Fibroblast of lung (primary cell): ENCODE measurements around the gene PBOV1.

Source experiments
- EZH2 ChIP-seq: IDR thresholded peaks from 2 replicates; pipeline ENCODE4 v1.5.1; 2012; ENCODE audit warnings: low read length, control low read depth, mild to moderate bottlenecking; ENCODE audit errors: missing control alignments
- TF ChIP-seq, protein P1 (sequence below), 2 donors: IDR thresholded peaks in 1 of 2; conservative IDR thresholded peaks in 1 of 2; 1 replicate in 1 of 2; 2 replicates in 1 of 2; pipeline ENCODE4 v1.5.1; 2011 to 2012; ENCODE audit warnings: low read length in 2 of 2, control low read depth in 1 of 2, inconsistent platforms in 1 of 2, low read depth in 1 of 2, mild to moderate bottlenecking in 1 of 2

DNA sequence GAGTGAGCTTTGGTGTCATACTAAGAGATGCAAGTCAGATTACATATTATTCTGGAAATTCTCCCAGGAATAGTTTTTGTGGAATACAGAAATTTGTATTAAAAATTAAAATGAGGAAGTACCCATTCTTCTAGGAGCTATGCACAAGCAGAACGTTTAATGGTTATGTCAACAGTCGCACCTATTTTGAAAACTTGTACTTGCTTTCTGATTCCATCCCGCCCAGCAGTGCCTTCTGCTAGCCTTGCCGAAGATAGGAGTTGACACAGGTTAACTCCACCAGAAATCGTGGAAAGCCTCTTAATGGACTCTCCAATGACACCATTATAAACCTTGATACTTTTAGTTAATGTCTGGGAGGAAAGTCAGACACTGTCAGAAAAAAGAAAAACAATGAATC is 6.7 kb downstream of the PBOV1 start:
- TF ChIP-seq, protein P1, sequence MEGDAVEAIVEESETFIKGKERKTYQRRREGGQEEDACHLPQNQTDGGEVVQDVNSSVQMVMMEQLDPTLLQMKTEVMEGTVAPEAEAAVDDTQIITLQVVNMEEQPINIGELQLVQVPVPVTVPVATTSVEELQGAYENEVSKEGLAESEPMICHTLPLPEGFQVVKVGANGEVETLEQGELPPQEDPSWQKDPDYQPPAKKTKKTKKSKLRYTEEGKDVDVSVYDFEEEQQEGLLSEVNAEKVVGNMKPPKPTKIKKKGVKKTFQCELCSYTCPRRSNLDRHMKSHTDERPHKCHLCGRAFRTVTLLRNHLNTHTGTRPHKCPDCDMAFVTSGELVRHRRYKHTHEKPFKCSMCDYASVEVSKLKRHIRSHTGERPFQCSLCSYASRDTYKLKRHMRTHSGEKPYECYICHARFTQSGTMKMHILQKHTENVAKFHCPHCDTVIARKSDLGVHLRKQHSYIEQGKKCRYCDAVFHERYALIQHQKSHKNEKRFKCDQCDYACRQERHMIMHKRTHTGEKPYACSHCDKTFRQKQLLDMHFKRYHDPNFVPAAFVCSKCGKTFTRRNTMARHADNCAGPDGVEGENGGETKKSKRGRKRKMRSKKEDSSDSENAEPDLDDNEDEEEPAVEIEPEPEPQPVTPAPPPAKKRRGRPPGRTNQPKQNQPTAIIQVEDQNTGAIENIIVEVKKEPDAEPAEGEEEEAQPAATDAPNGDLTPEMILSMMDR (conservative IDR thresholded peaks at IDR 0.05 in 1 of 2, IDR thresholded peaks at IDR 0.05 in 1 of 2; ENCODE audit: low read depth in 1 of 2, low read length in 2 of 2) = no peak
- no peak for TF ChIP-seq EZH2
